Dermis microvascular lymphatic vessel endothelial cell (primary cell): ENCODE measurements around the gene COX20. TPM values are rescaled to one million over a fixed set of nuclear protein-coding genes. Genes with fewer than 3 reads are reported as not detected.

ENCODE experiments used
- DNase-seq, 2 donors: peaks; one replicate each; pipeline versions ENCODE4 v3.0.0 to v3.0.0-alpha.2; 2010; ENCODE audit warnings: low read depth in 2 of 2
- total RNA-seq: library from RNA; depleted of rRNA; stranded (reverse); fragments of >200 nt; gene quantifications from 2 replicates; pipeline ENCODE4 v1.2.1, GENCODE V29; 2014

Gene COX20
- total RNA-seq, 1 donor from 2014 or later: 10.0 TPM

- no peak for DNase-seq
These were observed 12.6 kb upstream of the COX20 start for GRCh38 chr1:244822878-244823277.

- DNase-seq: no peak
These were observed 8.7 kb upstream of the COX20 start for GRCh38 chr1:244826712-244827111.

GRCh38 chr1:244830639-244831038, 4.8 kb upstream of the COX20 start:
- no peak for DNase-seq

GRCh38 chr1:244833260-244833659, 2.2 kb upstream of the COX20 start:
- DNase-seq: peak in 1 of 2 donors; percentile 8

- DNase-seq: peak; percentile 90
These were observed 1.5 kb upstream of the COX20 start for GRCh38 chr1:244833734-244834542.

- peak; percentile 85 to 91 for DNase-seq
These were observed 749 bp upstream of the COX20 start for GRCh38 chr1:244834543-244835275.

GRCh38 chr1:244836135-244836521, 670 bp downstream of the COX20 start:
- DNase-seq: peak in 1 of 2 donors; percentile 39

GRCh38 chr1:244836584-244836983, 1.1 kb downstream of the COX20 start:
- DNase-seq: peak in 1 of 2 donors; percentile 7

- no peak for DNase-seq
These were observed 2.3 kb downstream of the COX20 start for GRCh38 chr1:244837597-244838258.

- no peak for DNase-seq
These were observed 4.2 kb downstream of the COX20 start for GRCh38 chr1:244839656-244840055.

GRCh38 chr1:244840219-244840794, 4.8 kb downstream of the COX20 start:
- no peak for DNase-seq

- no peak for DNase-seq
These were observed 5.9 kb downstream of the COX20 start for GRCh38 chr1:244841273-244841927.

GRCh38 chr1:244843148-244843978, 7.9 kb downstream of the COX20 start:
- DNase-seq: no peak

GRCh38 chr1:244844155-244845121, 9.0 kb downstream of the COX20 start:
- no peak for DNase-seq

- DNase-seq: no peak
These were observed 11.2 kb downstream of the COX20 start for GRCh38 chr1:244846653-244847052.

GRCh38 chr1:244849189-244849866, 13.9 kb downstream of the COX20 start:
- DNase-seq: no peak

- no peak for DNase-seq
These were observed 14.8 kb downstream of the COX20 start for GRCh38 chr1:244850099-244850852.

- no peak for DNase-seq
These were observed 15.4 kb downstream of the COX20 start for GRCh38 chr1:244850896-244851295.
